ENCODE measurements around the gene CLPSL2. TPM values are rescaled to one million over a fixed set of nuclear protein-coding genes. Genes with fewer than 3 reads are reported as not detected.
A peak's percentile ranks its signal among the peaks of the same experiment; 100 is the strongest.

CLPSL2 gene
- total RNA-seq, 1 experiment from 2014 or later, result 3.4 TPM

DNA sequence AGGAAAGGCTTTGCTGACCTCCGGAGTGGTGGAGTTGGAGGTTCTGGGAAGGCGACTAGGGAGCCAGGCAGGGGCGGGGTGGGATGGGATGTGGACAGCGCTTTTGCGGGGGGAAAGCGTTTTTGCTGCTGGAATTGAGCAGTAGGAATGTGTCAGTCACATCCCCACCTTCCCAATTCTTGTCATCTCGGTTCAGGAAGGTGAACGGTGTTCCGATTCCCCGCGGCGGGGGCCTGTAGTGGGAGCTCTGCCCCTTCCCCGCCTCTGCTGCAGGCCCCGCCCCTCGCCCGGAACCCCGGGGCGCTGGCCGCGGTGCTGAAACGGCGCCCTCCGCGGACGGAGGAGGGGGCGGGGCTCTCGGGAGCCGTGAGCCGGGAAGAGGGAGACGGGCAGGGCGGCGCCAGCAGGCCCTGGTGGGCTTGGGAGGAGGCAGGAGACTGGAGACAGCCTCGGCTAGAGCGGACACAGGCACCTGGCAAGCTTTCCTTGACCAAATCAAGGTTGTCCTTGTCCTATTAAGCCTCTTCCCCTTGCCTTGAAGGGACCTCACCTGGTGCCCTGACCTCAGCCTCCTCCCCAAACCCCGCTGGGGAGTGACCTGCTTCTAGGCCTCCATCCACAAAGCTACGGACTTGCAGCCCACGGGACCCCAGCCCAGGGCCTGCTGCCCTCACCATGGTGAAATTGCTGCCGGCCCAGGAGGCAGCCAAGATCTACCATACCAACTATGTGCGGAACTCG lies 28.8 kb downstream of the CLPSL2 start, which contains the start of gene LHFPL5 (continued):
- TF ChIP-seq, protein P1, sequence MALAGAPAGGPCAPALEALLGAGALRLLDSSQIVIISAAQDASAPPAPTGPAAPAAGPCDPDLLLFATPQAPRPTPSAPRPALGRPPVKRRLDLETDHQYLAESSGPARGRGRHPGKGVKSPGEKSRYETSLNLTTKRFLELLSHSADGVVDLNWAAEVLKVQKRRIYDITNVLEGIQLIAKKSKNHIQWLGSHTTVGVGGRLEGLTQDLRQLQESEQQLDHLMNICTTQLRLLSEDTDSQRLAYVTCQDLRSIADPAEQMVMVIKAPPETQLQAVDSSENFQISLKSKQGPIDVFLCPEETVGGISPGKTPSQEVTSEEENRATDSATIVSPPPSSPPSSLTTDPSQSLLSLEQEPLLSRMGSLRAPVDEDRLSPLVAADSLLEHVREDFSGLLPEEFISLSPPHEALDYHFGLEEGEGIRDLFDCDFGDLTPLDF (CRISPR knock-in tag; IDR thresholded peaks at IDR 0.05), result peak; percentile 89; the same call in 1 of the 2 replicates
- TF ChIP-seq MXD4 (CRISPR knock-in tag; IDR thresholded peaks at IDR 0.05; ENCODE audit: borderline replicate concordance), result no peak
- TF ChIP-seq, protein P2, sequence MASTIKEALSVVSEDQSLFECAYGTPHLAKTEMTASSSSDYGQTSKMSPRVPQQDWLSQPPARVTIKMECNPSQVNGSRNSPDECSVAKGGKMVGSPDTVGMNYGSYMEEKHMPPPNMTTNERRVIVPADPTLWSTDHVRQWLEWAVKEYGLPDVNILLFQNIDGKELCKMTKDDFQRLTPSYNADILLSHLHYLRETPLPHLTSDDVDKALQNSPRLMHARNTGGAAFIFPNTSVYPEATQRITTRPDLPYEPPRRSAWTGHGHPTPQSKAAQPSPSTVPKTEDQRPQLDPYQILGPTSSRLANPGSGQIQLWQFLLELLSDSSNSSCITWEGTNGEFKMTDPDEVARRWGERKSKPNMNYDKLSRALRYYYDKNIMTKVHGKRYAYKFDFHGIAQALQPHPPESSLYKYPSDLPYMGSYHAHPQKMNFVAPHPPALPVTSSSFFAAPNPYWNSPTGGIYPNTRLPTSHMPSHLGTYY (CRISPR knock-in tag; IDR thresholded peaks at IDR 0.05), result no peak

DNA sequence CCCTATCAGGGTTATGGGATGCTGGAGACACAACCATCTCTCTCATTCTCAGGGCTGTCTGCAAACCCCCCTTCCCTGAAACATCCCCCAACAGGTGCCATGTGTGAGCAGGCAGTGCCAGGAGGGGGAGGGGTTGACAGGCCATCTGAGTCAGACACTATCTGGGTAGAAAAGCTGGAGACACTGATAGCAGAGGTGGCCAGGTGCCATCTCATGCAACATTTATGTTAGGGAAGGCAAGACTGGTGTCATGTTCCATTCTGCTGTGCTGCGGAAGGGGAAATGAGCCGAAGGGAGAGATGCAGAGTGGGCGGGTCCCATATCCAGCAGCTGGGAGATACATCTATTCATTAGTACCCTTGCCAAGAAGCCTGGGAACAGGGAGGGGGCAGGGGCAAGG lies 32.3 kb downstream of the CLPSL2 start:
- ATAC-seq, result no peak
- TF ChIP-seq, protein P3, sequence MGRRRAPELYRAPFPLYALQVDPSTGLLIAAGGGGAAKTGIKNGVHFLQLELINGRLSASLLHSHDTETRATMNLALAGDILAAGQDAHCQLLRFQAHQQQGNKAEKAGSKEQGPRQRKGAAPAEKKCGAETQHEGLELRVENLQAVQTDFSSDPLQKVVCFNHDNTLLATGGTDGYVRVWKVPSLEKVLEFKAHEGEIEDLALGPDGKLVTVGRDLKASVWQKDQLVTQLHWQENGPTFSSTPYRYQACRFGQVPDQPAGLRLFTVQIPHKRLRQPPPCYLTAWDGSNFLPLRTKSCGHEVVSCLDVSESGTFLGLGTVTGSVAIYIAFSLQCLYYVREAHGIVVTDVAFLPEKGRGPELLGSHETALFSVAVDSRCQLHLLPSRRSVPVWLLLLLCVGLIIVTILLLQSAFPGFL (CRISPR knock-in tag; IDR thresholded peaks at IDR 0.05; ENCODE audit: borderline replicate concordance), result no peak
- TF ChIP-seq, protein P4, sequence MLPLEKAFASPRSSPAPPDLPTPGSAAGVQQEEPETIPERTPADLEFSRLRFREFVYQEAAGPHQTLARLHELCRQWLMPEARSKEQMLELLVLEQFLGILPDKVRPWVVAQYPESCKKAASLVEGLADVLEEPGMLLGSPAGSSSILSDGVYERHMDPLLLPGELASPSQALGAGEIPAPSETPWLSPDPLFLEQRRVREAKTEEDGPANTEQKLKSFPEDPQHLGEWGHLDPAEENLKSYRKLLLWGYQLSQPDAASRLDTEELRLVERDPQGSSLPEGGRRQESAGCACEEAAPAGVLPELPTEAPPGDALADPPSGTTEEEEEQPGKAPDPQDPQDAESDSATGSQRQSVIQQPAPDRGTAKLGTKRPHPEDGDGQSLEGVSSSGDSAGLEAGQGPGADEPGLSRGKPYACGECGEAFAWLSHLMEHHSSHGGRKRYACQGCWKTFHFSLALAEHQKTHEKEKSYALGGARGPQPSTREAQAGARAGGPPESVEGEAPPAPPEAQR (CRISPR knock-in tag; IDR thresholded peaks at IDR 0.05), result no peak
- TF ChIP-seq, protein P2 (CRISPR knock-in tag; IDR thresholded peaks at IDR 0.05), result no peak
- TF ChIP-seq, protein P5, sequence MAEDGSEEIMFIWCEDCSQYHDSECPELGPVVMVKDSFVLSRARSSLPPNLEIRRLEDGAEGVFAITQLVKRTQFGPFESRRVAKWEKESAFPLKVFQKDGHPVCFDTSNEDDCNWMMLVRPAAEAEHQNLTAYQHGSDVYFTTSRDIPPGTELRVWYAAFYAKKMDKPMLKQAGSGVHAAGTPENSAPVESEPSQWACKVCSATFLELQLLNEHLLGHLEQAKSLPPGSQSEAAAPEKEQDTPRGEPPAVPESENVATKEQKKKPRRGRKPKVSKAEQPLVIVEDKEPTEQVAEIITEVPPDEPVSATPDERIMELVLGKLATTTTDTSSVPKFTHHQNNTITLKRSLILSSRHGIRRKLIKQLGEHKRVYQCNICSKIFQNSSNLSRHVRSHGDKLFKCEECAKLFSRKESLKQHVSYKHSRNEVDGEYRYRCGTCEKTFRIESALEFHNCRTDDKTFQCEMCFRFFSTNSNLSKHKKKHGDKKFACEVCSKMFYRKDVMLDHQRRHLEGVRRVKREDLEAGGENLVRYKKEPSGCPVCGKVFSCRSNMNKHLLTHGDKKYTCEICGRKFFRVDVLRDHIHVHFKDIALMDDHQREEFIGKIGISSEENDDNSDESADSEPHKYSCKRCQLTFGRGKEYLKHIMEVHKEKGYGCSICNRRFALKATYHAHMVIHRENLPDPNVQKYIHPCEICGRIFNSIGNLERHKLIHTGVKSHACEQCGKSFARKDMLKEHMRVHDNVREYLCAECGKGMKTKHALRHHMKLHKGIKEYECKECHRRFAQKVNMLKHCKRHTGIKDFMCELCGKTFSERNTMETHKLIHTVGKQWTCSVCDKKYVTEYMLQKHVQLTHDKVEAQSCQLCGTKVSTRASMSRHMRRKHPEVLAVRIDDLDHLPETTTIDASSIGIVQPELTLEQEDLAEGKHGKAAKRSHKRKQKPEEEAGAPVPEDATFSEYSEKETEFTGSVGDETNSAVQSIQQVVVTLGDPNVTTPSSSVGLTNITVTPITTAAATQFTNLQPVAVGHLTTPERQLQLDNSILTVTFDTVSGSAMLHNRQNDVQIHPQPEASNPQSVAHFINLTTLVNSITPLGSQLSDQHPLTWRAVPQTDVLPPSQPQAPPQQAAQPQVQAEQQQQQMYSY (CRISPR knock-in tag; IDR thresholded peaks at IDR 0.05), result no peak
- TF ChIP-seq, protein P6, sequence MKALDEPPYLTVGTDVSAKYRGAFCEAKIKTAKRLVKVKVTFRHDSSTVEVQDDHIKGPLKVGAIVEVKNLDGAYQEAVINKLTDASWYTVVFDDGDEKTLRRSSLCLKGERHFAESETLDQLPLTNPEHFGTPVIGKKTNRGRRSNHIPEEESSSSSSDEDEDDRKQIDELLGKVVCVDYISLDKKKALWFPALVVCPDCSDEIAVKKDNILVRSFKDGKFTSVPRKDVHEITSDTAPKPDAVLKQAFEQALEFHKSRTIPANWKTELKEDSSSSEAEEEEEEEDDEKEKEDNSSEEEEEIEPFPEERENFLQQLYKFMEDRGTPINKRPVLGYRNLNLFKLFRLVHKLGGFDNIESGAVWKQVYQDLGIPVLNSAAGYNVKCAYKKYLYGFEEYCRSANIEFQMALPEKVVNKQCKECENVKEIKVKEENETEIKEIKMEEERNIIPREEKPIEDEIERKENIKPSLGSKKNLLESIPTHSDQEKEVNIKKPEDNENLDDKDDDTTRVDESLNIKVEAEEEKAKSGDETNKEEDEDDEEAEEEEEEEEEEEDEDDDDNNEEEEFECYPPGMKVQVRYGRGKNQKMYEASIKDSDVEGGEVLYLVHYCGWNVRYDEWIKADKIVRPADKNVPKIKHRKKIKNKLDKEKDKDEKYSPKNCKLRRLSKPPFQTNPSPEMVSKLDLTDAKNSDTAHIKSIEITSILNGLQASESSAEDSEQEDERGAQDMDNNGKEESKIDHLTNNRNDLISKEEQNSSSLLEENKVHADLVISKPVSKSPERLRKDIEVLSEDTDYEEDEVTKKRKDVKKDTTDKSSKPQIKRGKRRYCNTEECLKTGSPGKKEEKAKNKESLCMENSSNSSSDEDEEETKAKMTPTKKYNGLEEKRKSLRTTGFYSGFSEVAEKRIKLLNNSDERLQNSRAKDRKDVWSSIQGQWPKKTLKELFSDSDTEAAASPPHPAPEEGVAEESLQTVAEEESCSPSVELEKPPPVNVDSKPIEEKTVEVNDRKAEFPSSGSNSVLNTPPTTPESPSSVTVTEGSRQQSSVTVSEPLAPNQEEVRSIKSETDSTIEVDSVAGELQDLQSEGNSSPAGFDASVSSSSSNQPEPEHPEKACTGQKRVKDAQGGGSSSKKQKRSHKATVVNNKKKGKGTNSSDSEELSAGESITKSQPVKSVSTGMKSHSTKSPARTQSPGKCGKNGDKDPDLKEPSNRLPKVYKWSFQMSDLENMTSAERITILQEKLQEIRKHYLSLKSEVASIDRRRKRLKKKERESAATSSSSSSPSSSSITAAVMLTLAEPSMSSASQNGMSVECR (CRISPR knock-in tag; IDR thresholded peaks at IDR 0.05; ENCODE audit: borderline replicate concordance), result no peak
- TF ChIP-seq, protein P7, sequence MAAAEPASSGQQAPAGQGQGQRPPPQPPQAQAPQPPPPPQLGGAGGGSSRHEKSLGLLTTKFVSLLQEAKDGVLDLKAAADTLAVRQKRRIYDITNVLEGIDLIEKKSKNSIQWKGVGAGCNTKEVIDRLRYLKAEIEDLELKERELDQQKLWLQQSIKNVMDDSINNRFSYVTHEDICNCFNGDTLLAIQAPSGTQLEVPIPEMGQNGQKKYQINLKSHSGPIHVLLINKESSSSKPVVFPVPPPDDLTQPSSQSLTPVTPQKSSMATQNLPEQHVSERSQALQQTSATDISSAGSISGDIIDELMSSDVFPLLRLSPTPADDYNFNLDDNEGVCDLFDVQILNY (CRISPR knock-in tag; IDR thresholded peaks at IDR 0.05), result no peak
- TF ChIP-seq ZNF263 (CRISPR knock-in tag; IDR thresholded peaks at IDR 0.05; ENCODE audit: low read depth) (no peak), ESRRA (CRISPR knock-in tag; IDR thresholded peaks at IDR 0.05; ENCODE audit: borderline replicate concordance) (no peak), ELF4 (CRISPR knock-in tag; IDR thresholded peaks at IDR 0.05; ENCODE audit: low read depth) (no peak), CREB1 (CRISPR knock-in tag; IDR thresholded peaks at IDR 0.05) (no peak)
- TF ChIP-seq, protein P8, sequence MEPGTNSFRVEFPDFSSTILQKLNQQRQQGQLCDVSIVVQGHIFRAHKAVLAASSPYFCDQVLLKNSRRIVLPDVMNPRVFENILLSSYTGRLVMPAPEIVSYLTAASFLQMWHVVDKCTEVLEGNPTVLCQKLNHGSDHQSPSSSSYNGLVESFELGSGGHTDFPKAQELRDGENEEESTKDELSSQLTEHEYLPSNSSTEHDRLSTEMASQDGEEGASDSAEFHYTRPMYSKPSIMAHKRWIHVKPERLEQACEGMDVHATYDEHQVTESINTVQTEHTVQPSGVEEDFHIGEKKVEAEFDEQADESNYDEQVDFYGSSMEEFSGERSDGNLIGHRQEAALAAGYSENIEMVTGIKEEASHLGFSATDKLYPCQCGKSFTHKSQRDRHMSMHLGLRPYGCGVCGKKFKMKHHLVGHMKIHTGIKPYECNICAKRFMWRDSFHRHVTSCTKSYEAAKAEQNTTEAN (CRISPR knock-in tag; IDR thresholded peaks at IDR 0.05), result no peak
- TF ChIP-seq, protein P9, sequence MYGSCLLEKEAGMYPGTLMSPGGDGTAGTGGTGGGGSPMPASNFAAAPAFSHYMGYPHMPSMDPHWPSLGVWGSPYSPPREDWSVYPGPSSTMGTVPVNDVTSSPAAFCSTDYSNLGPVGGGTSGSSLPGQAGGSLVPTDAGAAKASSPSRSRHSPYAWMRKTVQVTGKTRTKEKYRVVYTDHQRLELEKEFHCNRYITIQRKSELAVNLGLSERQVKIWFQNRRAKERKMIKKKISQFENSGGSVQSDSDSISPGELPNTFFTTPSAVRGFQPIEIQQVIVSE (CRISPR knock-in tag; IDR thresholded peaks at IDR 0.05; ENCODE audit: borderline replicate concordance), result no peak
- Mint-ChIP-seq H3K4me1 (peaks cover 13% of the 10 kb centered on the region), H3K36me3 (no peaks in the 10 kb centered on the region), H3K4me3 (no peak overlapping the region), H3K9me3 (no peaks in the 10 kb centered on the region), H3K27ac (no peak overlapping the region), H3K27me3 (ENCODE audit: low read depth) (no peaks in the 10 kb centered on the region; the same call in none of the 2 replicates)
- POLR2A ChIA-PET, result no interaction called here
- CTCF ChIA-PET, result no interaction called here
- peak; percentile 25 for DNase-seq (ENCODE audit: low spot score)
